Measurements from ENCODE around the gene CEP76. TPM values are rescaled to one million over a fixed set of nuclear protein-coding genes. Genes with fewer than 3 reads are reported as not detected.

Gene CEP76
- total RNA-seq, 1 donor from 2014 or later = 8.6 TPM

DNA sequence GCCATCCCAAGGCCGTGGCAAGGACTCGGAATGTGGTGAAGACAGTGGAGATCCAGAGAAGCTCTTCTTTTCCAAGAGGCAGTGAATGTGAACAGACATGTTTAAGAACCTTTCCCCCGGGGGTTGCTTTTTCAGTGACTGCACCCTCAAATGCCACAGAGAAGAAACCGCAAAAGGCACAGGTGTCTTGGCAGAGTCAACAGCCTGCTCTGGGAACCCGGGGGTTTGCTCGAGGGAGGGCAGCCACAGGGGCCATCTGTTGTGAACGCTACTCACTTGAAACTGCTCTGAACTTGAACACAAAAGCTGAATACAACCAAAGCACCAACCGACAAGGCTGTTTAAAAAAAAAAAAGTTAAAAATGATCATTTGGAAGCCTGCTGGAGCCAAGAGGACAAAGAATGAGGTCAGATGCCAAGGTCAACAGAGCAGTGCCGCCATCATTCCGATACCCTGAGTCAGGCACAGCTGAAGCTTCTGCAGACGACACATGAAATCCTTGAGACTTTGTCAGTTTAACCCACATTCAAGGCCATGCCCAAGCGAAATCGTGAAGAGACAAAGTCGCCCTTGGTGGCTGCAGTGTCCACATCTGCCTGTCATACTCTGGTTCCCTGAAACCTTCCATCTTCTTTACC lies 47.7 kb upstream of the CEP76 start:
- Histone ChIP-seq H3K9me3 (no peaks in the 10 kb centered on the region), H3K27ac (no peak overlapping the region), H3K27me3 (no peaks in the 10 kb centered on the region), H3K4me1 (no peaks in the 10 kb centered on the region), H3K36me3 (no peaks in the 10 kb centered on the region), H3K4me3 (no peak overlapping the region)
- TF ChIP-seq POLR2AphosphoS5 (IDR thresholded peaks at IDR 0.05; ENCODE audit: insufficient read depth in 1 of 2, low read depth in 1 of 2) = no peak
- no peak for TF ChIP-seq POLR2A (IDR thresholded peaks at IDR 0.05)
- TF ChIP-seq, protein P1, sequence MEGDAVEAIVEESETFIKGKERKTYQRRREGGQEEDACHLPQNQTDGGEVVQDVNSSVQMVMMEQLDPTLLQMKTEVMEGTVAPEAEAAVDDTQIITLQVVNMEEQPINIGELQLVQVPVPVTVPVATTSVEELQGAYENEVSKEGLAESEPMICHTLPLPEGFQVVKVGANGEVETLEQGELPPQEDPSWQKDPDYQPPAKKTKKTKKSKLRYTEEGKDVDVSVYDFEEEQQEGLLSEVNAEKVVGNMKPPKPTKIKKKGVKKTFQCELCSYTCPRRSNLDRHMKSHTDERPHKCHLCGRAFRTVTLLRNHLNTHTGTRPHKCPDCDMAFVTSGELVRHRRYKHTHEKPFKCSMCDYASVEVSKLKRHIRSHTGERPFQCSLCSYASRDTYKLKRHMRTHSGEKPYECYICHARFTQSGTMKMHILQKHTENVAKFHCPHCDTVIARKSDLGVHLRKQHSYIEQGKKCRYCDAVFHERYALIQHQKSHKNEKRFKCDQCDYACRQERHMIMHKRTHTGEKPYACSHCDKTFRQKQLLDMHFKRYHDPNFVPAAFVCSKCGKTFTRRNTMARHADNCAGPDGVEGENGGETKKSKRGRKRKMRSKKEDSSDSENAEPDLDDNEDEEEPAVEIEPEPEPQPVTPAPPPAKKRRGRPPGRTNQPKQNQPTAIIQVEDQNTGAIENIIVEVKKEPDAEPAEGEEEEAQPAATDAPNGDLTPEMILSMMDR (IDR thresholded peaks at IDR 0.05) = no peak
- intact Hi-C loops (cut with DNase I) = no loop called here
- no peak for DNase-seq (ENCODE audit: extremely low spot score in 2 of 2)

DNA sequence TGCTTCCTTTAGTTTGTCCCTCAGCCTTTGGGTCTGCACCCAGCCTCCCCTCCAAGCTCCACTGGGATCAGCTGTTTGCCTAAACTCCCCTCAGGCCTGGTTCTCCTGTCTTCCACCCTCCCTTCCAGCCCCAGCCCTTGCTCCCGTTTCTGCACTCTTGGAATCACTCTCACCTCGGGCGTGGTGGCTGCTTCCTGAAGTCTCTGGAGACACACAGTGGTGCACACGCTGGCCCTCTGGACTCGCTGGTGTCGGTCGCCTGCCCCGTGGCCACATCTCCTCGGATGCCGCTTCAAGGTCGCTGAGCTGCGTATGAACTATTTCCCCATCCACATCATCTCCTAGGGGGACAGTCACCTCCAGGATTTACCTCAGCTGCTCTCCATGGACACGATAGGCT lies 46.6 kb upstream of the CEP76 start:
- Histone ChIP-seq H3K27me3 (no peaks in the 10 kb centered on the region), H3K27ac (no peak overlapping the region), H3K4me1 (no peaks in the 10 kb centered on the region), H3K4me3 (no peak overlapping the region), H3K9me3 (no peaks in the 10 kb centered on the region), H3K36me3 (no peaks in the 10 kb centered on the region)
- DNase-seq (ENCODE audit: extremely low spot score in 2 of 2) = no peak
- intact Hi-C loops (cut with DNase I) = no loop called here
- TF ChIP-seq POLR2AphosphoS5 (IDR thresholded peaks at IDR 0.05; ENCODE audit: insufficient read depth in 1 of 2, low read depth in 1 of 2) (no peak), POLR2A (IDR thresholded peaks at IDR 0.05) (no peak)
- TF ChIP-seq, protein P1 (IDR thresholded peaks at IDR 0.05) = no peak

DNA sequence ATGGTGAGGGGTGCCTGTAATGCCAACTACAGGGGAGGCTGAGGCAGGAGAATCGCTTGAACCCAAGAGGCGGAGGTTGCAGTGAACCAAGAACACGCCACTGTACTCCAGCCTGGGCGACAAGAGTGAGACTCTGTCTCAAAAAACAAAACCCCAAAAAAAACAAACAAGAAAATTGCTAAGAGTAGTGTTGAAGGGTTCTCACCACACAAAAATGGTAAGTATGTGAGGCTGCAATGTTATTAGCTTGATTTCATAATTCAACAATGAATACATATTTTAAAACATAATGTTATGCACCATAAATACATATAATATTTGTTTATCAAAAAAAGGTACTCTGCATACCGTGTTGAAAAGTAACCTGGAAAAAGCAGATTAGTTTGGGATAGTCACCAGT lies 46.1 kb upstream of the CEP76 start:
- Histone ChIP-seq H3K4me3 (no peak overlapping the region), H3K9me3 (no peaks in the 10 kb centered on the region), H3K36me3 (no peaks in the 10 kb centered on the region), H3K4me1 (no peaks in the 10 kb centered on the region), H3K27ac (no peak overlapping the region), H3K27me3 (no peaks in the 10 kb centered on the region)
- DNase-seq (ENCODE audit: extremely low spot score in 2 of 2) = no peak
- intact Hi-C loops (cut with DNase I) = no loop called here
- no peak for TF ChIP-seq POLR2AphosphoS5 (IDR thresholded peaks at IDR 0.05; ENCODE audit: insufficient read depth in 1 of 2, low read depth in 1 of 2)
- TF ChIP-seq, protein P1 (IDR thresholded peaks at IDR 0.05) = no peak
- no peak for TF ChIP-seq POLR2A (IDR thresholded peaks at IDR 0.05)

DNA sequence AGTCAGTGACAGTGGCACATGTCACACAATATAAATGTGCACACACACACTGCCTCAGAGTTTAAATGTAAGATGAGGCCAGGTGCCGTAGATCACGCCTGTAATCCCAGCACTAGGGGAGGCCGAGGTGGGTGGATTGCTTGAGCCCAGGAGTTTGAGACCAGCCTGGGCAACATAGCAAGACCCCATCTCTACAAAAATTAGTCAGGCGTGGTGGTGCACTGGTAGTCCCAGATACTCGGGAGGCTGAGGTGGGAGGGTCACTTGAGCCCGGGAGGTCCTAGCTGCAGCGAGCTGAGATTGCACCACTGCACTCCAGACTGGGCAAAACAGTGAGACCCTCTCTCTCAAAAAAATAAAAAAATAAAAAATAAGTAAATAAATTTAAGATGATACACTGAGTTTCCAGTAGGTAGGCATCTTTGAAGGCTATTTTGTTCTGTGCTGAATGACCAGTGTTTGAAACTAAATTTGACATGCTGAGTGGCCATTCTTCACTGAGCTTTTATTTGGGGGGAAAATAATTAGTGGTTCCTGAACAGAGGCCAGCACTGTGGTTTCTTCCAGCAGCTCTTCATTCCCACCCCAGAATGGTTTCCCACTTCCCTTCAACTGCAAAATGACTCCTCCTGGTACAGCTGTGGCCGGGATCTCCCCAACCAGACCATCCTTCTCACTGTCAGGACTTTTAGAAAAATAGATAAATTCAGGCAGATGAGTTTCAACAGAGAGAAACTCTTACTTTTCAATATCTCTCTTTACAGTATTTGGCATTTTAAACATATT lies 45.2 kb upstream of the CEP76 start:
- H3K36me3 ChIP-seq = no peaks in the 10 kb centered on the region
- H3K27ac ChIP-seq = no peak overlapping the region
- no peak for DNase-seq (ENCODE audit: extremely low spot score in 2 of 2)
- no peak overlapping the region for H3K4me3 ChIP-seq
- TF ChIP-seq POLR2A (IDR thresholded peaks at IDR 0.05) = no peak
- TF ChIP-seq, protein P1 (IDR thresholded peaks at IDR 0.05) = no peak
- no peak for TF ChIP-seq POLR2AphosphoS5 (IDR thresholded peaks at IDR 0.05; ENCODE audit: insufficient read depth in 1 of 2, low read depth in 1 of 2)
- no peaks in the 10 kb centered on the region for H3K4me1 ChIP-seq
- intact Hi-C loops (cut with DNase I) = no loop called here
- no peaks in the 10 kb centered on the region for H3K27me3 ChIP-seq
- no peaks in the 10 kb centered on the region for H3K9me3 ChIP-seq

All from vagina (tissue), 2 donors.